Right lung (tissue), 5 donors: ENCODE results near the gene MPP2. TPM values are rescaled to one million over a fixed set of nuclear protein-coding genes. Genes with fewer than 3 reads are reported as not detected.

Source experiments
- polyA plus RNA-seq, 5 donors: library from polyadenylated mRNA; unstranded; fragments of 120-200 nt; gene quantifications; one replicate each; pipeline versions ENCODE4 v1.2.1 to v1.2.3, GENCODE V29; 2013; ENCODE audit warnings: inconsistent platforms in 1 of 5, low replicate concordance in 1 of 5; ENCODE audit not compliant: insufficient read length in 5 of 5, insufficient read depth in 1 of 5

MPP2 gene
- polyA plus RNA-seq, 5 donors, result 3.5 to 5.1 (median 4.7) TPM

Other genes starting within 250 kb of the MPP2 start
- gene MEOX1, start 245.6 kb downstream of the MPP2 start, polyA plus RNA-seq, result under 1 TPM; 0.21 to 0.64 (median 0.31) TPM
- gene SOST, start 148.7 kb downstream of the MPP2 start, polyA plus RNA-seq, result under 1 TPM in 2 of 5 donors, not detected in 3; 0.04 to 0.18 TPM
- gene DUSP3, start 128.6 kb downstream of the MPP2 start, polyA plus RNA-seq, result 10 to 100 TPM; 29.5 to 33.5 (median 31.7) TPM
- gene CFAP97D1, start 127.1 kb downstream of the MPP2 start, polyA plus RNA-seq, result under 1 TPM in 4 of 5 donors, not detected in 1; 0.03 to 0.09 (median 0.05) TPM
- 10 to 100 TPM in 3 of 5 donors, 1 to 10 TPM in 2; 9.3 to 13.7 (median 10.6) TPM for gene MPP3, start 74.4 kb downstream of the MPP2 start, polyA plus RNA-seq
- gene CD300LG, start 60.4 kb downstream of the MPP2 start, polyA plus RNA-seq, result 1 to 10 TPM in 4 of 5 donors, under 1 TPM in 1; 0.77 to 1.8 (median 1.3) TPM
- 1 to 10 TPM in 4 of 5 donors, not detected in 1; 1.5 to 2.2 (median 1.6) TPM for gene PPY, start 34.9 kb upstream of the MPP2 start, polyA plus RNA-seq
- gene PYY, start 46.4 kb upstream of the MPP2 start, polyA plus RNA-seq, result under 1 TPM in 4 of 5 donors, not detected in 1; 0.17 to 0.79 (median 0.26) TPM
- 1 to 10 TPM; 2.2 to 4.3 (median 4.2) TPM for gene NAGS, start 97.1 kb upstream of the MPP2 start, polyA plus RNA-seq
- 10 to 100 TPM; 41.5 to 48.1 (median 42.7) TPM for gene TMEM101, start 107.4 kb upstream of the MPP2 start, polyA plus RNA-seq
- 10 to 100 TPM; 29.8 to 39.8 (median 36.2) TPM for gene LSM12, start 159.1 kb upstream of the MPP2 start, polyA plus RNA-seq
- gene G6PC3, start 163.2 kb upstream of the MPP2 start, polyA plus RNA-seq, result 10 to 100 TPM; 44.1 to 68.4 (median 51.0) TPM
- 10 to 100 TPM; 43.3 to 60.6 (median 57.4) TPM for gene HDAC5, start 216.1 kb upstream of the MPP2 start, polyA plus RNA-seq
- 1 to 10 TPM; 4.4 to 6.8 (median 5.5) TPM for gene HROB, start 234.4 kb upstream of the MPP2 start, polyA plus RNA-seq